ENCODE measurements around the gene AMFR.

AMFR gene

GRCh38 chr16:56463153-56463552 is 37.8 kb upstream of the AMFR start:
- no peaks in the 10 kb centered on the region for H3F3A ChIP-seq (ENCODE audit: insufficient read depth, low read length)
- no peak overlapping the region for H3K4me3 ChIP-seq (ENCODE audit: low read depth, low read length, poor library complexity, severe bottlenecking)
- no peaks in the 10 kb centered on the region for H4K20me1 ChIP-seq (ENCODE audit: insufficient read depth, low read length)
- TF ChIP-seq, protein P1, sequence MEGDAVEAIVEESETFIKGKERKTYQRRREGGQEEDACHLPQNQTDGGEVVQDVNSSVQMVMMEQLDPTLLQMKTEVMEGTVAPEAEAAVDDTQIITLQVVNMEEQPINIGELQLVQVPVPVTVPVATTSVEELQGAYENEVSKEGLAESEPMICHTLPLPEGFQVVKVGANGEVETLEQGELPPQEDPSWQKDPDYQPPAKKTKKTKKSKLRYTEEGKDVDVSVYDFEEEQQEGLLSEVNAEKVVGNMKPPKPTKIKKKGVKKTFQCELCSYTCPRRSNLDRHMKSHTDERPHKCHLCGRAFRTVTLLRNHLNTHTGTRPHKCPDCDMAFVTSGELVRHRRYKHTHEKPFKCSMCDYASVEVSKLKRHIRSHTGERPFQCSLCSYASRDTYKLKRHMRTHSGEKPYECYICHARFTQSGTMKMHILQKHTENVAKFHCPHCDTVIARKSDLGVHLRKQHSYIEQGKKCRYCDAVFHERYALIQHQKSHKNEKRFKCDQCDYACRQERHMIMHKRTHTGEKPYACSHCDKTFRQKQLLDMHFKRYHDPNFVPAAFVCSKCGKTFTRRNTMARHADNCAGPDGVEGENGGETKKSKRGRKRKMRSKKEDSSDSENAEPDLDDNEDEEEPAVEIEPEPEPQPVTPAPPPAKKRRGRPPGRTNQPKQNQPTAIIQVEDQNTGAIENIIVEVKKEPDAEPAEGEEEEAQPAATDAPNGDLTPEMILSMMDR (IDR thresholded peaks at IDR 0.05; ENCODE audit: low read length) = no peak
- TF ChIP-seq EZH2 (IDR thresholded peaks at IDR 0.05; ENCODE audit: borderline replicate concordance, low read length) = no peak
- H3K79me2 ChIP-seq (ENCODE audit: insufficient read depth, low read length) = no peaks in the 10 kb centered on the region
- no peaks in the 10 kb centered on the region for H3K9me3 ChIP-seq (ENCODE audit: low read length)
- no peak overlapping the region for H3K27ac ChIP-seq (ENCODE audit: low read depth, low read length, poor library complexity, severe bottlenecking)
- no peaks in the 10 kb centered on the region for H3K9me2 ChIP-seq (ENCODE audit: low read depth, low read length)
- no peak overlapping the region for H2AFZ ChIP-seq (ENCODE audit: low read length)
- no peaks in the 10 kb centered on the region for H3K27me3 ChIP-seq (ENCODE audit: insufficient read depth, low read length)
- peaks cover 90% of the 10 kb centered on the region for H3K36me3 ChIP-seq (ENCODE audit: insufficient read depth, low read length)
- no peaks in the 10 kb centered on the region for H3K4me1 ChIP-seq (ENCODE audit: insufficient read depth, low read length, severe bottlenecking)
- H3K9ac ChIP-seq (ENCODE audit: low read length) = no peak overlapping the region
- no peak overlapping the region for H3K4me2 ChIP-seq (ENCODE audit: low read length)

DNA sequence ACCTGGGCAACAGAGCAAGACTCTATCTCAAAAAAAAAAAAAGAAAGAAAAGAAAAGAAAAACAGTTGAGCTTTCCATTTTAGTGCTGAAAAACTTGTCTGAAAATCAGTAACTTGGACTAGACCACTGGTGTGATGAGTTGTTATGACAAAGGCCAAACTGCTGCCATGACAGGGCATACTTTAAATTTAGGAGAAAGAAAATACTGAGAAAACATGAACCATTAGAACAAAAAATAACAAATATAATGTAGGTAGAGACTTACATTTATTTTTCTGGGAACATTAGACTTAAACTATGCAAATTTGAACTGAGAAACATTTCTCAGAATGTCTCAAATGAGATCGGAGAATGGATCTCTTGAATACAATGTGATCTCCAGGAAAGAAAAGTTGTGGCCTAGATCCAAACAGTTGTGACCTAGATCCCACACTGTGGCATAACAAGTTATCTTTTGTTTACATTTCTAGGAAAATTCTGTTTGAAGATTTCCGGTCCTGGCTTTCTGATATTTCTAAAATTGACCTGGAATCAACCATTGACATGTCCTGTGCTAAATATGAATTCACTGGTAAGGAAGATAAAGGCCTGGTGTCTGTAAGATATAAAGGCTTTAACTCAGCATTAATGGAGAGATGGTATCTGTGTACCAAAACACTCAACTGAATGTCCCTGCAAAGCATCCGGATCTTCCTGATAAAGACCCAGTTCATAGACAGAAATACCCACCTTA is 36.9 kb upstream of the AMFR start:
- TF ChIP-seq, protein P1 (IDR thresholded peaks at IDR 0.05; ENCODE audit: low read length) = no peak
- no peaks in the 10 kb centered on the region for H4K20me1 ChIP-seq (ENCODE audit: insufficient read depth, low read length)
- H3K27ac ChIP-seq (ENCODE audit: low read depth, low read length, poor library complexity, severe bottlenecking) = no peak overlapping the region
- no peaks in the 10 kb centered on the region for H3K79me2 ChIP-seq (ENCODE audit: insufficient read depth, low read length)
- H3K36me3 ChIP-seq (ENCODE audit: insufficient read depth, low read length) = peaks cover 88% of the 10 kb centered on the region
- H3K4me3 ChIP-seq (ENCODE audit: low read depth, low read length, poor library complexity, severe bottlenecking) = no peak overlapping the region
- no peaks in the 10 kb centered on the region for H3K9me2 ChIP-seq (ENCODE audit: low read depth, low read length)
- H3K9ac ChIP-seq (ENCODE audit: low read length) = no peak overlapping the region
- no peak overlapping the region for H3K4me2 ChIP-seq (ENCODE audit: low read length)
- H3F3A ChIP-seq (ENCODE audit: insufficient read depth, low read length) = no peaks in the 10 kb centered on the region
- no peak overlapping the region for H2AFZ ChIP-seq (ENCODE audit: low read length)
- H3K27me3 ChIP-seq (ENCODE audit: insufficient read depth, low read length) = no peaks in the 10 kb centered on the region
- H3K4me1 ChIP-seq (ENCODE audit: insufficient read depth, low read length, severe bottlenecking) = no peaks in the 10 kb centered on the region
- H3K9me3 ChIP-seq (ENCODE audit: low read length) = no peaks in the 10 kb centered on the region

- H3K27ac ChIP-seq (ENCODE audit: low read depth, low read length, poor library complexity, severe bottlenecking) = no peak overlapping the region
- no peak overlapping the region for H3K4me3 ChIP-seq (ENCODE audit: low read depth, low read length, poor library complexity, severe bottlenecking)
- H4K20me1 ChIP-seq (ENCODE audit: insufficient read depth, low read length) = no peaks in the 10 kb centered on the region
- no peak overlapping the region for H3K9ac ChIP-seq (ENCODE audit: low read length)
- H3F3A ChIP-seq (ENCODE audit: insufficient read depth, low read length) = no peaks in the 10 kb centered on the region
- no peaks in the 10 kb centered on the region for H3K79me2 ChIP-seq (ENCODE audit: insufficient read depth, low read length)
- peaks cover 88% of the 10 kb centered on the region for H3K36me3 ChIP-seq (ENCODE audit: insufficient read depth, low read length)
- no peaks in the 10 kb centered on the region for H3K27me3 ChIP-seq (ENCODE audit: insufficient read depth, low read length)
- H3K9me3 ChIP-seq (ENCODE audit: low read length) = no peaks in the 10 kb centered on the region
- no peak overlapping the region for H3K4me2 ChIP-seq (ENCODE audit: low read length)
- no peaks in the 10 kb centered on the region for H3K4me1 ChIP-seq (ENCODE audit: insufficient read depth, low read length, severe bottlenecking)
- H2AFZ ChIP-seq (ENCODE audit: low read length) = no peak overlapping the region
- TF ChIP-seq EZH2 (IDR thresholded peaks at IDR 0.05; ENCODE audit: borderline replicate concordance, low read length) = no peak
- TF ChIP-seq, protein P1 (IDR thresholded peaks at IDR 0.05; ENCODE audit: low read length) = no peak
- H3K9me2 ChIP-seq (ENCODE audit: low read depth, low read length) = no peaks in the 10 kb centered on the region
Observed at GRCh38 chr16:56460101-56460500, 34.8 kb upstream of the AMFR start.
